Calu3 (cell line): Measurements from ENCODE around the gene TUBB6. TPM values are rescaled to one million over a fixed set of nuclear protein-coding genes. Genes with fewer than 3 reads are reported as not detected.

Source experiments
- BruUV-seq: library from RNA; stranded (reverse); fragments of 400-500 nt; replicated peaks from 2 replicates; lab custom pipeline; 2021; lab: Mats Ljungman, UMichigan
- CTCF ChIA-PET: fragments of 300-600 bp; sonication (Branson Sonifier 250); formaldehyde crosslinking; loops from one replicate; lab custom pipeline; 2022; ENCODE audit warnings: antibody characterized with exemption; lab: Charles Lee
- DNase-seq: peaks from one replicate; pipeline ENCODE4 v3.0.0; 2022
- H3K27ac Mint-ChIP-seq: one replicate; pipeline ENCODE4 v1.8.0; 2022; ENCODE audit warnings: mixed read lengths; ENCODE audit not compliant: unreplicated experiment
- H3K27me3 Mint-ChIP-seq: one replicate; pipeline ENCODE4 v1.8.0; 2022; ENCODE audit warnings: mixed read lengths; ENCODE audit not compliant: unreplicated experiment
- H3K36me3 Mint-ChIP-seq: one replicate; pipeline ENCODE4 v1.8.0; 2022; ENCODE audit warnings: mild to moderate bottlenecking, moderate library complexity, mixed read lengths; ENCODE audit not compliant: insufficient read depth, unreplicated experiment
- H3K4me1 Mint-ChIP-seq: one replicate; pipeline ENCODE4 v1.8.0; 2022; ENCODE audit warnings: mild to moderate bottlenecking, low read depth, mixed read lengths; ENCODE audit not compliant: unreplicated experiment
- H3K4me3 Mint-ChIP-seq: one replicate; pipeline ENCODE4 v1.8.0; 2022; ENCODE audit warnings: mild to moderate bottlenecking, low read depth, moderate library complexity, mixed read lengths; ENCODE audit not compliant: unreplicated experiment
- H3K9me3 Mint-ChIP-seq: one replicate; pipeline ENCODE4 v1.8.0; 2022; ENCODE audit warnings: low read depth, mixed read lengths; ENCODE audit not compliant: unreplicated experiment
- intact Hi-C: fragments of 100-400 bp; cut with micrococcal nuclease; formaldehyde crosslinking; loops from one replicate; pipeline ENCODE4 v1.10.0; 2022; ENCODE audit not compliant: unreplicated experiment
- total RNA-seq: library from RNA; stranded (reverse); gene quantifications from 2 replicates; pipeline ENCODE4 v1.2.3, GENCODE V29; 2022
- TF ChIP-seq, protein P1 (sequence below): fragments of 200-600 bp; IDR thresholded peaks from one replicate; pipeline ENCODE4 v1.8.0; 2022; ENCODE audit warnings: antibody characterized with exemption; ENCODE audit not compliant: unreplicated experiment

Gene TUBB6
- total RNA-seq, 1 experiment from 2014 or later: 25.7 TPM

DNA sequence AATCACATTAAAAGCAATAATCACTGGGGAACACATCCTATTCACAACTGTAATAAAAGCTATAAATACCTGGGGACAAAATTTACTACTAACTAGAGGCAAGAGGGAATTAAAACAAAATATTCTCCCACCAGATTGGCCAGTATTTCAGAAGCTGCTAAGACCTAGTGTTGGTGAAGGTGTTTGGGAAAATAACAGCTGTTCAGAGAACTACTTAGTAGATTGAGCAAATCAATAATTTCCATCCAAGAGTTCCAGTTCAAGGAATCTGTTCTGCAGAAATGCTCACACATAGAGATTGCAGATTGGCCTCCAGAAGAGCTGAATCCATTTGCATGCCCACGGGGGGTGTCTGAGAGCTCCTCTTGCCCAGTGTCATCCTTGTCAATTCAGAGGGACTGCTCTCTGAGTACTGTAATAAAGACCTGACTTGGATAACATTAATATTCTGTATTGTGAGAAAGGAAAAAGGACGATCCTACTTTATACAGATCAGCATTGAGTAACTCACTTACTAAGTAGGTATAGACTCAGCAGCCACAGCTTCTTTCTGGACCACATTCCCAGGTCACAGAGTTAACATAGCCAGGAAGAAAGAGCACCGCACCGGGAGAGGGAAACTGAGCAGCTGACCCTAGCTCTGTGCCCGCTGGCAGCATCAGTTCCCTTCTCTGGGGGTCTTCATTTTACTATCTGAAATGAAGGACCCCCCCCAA lies 5.6 kb downstream of the TUBB6 start:
- no TSS peak for BruUV-seq
- intact Hi-C loops: no loop called here
- Mint-ChIP-seq H3K27ac (no peak overlapping the region), H3K4me1 (peaks cover 7% of the 10 kb centered on the region), H3K27me3 (no peaks in the 10 kb centered on the region), H3K36me3 (peaks cover 27% of the 10 kb centered on the region), H3K4me3 (no peak overlapping the region), H3K9me3 (no peaks in the 10 kb centered on the region)
- TF ChIP-seq, protein P1, sequence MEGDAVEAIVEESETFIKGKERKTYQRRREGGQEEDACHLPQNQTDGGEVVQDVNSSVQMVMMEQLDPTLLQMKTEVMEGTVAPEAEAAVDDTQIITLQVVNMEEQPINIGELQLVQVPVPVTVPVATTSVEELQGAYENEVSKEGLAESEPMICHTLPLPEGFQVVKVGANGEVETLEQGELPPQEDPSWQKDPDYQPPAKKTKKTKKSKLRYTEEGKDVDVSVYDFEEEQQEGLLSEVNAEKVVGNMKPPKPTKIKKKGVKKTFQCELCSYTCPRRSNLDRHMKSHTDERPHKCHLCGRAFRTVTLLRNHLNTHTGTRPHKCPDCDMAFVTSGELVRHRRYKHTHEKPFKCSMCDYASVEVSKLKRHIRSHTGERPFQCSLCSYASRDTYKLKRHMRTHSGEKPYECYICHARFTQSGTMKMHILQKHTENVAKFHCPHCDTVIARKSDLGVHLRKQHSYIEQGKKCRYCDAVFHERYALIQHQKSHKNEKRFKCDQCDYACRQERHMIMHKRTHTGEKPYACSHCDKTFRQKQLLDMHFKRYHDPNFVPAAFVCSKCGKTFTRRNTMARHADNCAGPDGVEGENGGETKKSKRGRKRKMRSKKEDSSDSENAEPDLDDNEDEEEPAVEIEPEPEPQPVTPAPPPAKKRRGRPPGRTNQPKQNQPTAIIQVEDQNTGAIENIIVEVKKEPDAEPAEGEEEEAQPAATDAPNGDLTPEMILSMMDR: no peak
- CTCF ChIA-PET: interaction anchor here (0.6 to 0.8 kb wide), 2 partner anchors 14 to 45 kb away, joined by 3 to 4 read pairs; no protein-coding TSS in a partner anchor
- DNase-seq: no peak

DNA sequence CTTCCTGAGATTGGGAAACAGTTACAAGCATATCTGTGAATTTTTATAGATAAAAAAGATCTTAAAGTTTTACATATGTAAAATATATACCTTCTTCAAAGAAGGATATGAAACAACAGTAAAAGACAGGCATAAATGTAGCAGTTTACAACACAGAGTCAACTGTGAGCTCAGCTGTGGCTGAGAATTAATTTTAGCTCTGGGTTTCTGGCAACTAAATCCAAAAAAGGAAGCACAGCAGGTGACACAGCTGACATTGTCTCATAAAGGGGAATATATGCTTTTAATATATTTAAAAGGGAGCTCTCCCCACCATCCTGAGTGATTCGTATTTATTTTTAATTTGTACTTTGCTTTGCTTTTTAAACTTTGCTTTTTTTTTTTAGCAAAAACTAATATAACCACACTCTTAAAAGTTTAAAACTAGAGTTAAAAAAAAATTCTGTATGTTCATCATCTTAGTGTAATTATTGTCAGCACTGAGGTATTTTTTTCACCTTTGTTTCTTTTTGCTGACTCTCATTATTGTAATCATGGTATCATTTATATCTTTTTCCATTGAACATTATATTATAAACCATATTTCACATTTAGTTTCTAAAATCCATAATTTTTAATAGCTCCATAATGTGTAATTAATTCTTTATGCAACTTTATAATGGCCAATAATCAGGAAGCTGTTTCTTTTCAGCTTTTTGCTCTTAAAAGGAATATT lies 6.7 kb downstream of the TUBB6 start:
- TF ChIP-seq, protein P1: no peak
- intact Hi-C loops: no loop called here
- Mint-ChIP-seq H3K27ac (no peak overlapping the region), H3K4me1 (peaks cover 2% of the 10 kb centered on the region), H3K36me3 (peaks cover 16% of the 10 kb centered on the region), H3K4me3 (no peak overlapping the region), H3K27me3 (no peaks in the 10 kb centered on the region), H3K9me3 (no peaks in the 10 kb centered on the region)
- BruUV-seq: no TSS peak
- CTCF ChIA-PET: interaction anchor here (0.6 to 1.6 kb wide), 3 partner anchors 13 to 97 kb away, joined by 3 to 6 read pairs (median 3); no protein-coding TSS in a partner anchor
- no peak for DNase-seq

DNA sequence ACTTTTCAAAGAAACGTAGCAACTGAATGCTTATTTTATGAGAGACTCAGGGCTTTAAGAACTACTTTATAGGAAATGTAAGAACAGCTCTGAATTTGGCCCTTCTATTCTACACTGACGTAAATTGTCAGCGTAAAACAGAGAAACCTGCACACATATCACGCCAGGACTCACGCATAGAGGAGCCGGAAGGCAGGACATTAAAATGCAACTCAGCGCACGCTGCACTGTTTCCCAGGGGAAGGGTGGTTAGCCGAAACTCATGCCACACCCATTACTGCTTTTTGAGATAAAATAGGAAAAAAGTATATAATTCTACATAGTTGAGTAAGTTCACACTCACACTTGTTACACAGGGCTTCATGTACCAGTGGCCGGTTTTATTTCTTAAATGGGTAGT lies 7.4 kb downstream of the TUBB6 start:
- Mint-ChIP-seq H3K4me3 (no peak overlapping the region), H3K27ac (no peak overlapping the region), H3K4me1 (no peaks in the 10 kb centered on the region), H3K27me3 (no peaks in the 10 kb centered on the region), H3K9me3 (no peaks in the 10 kb centered on the region), H3K36me3 (peaks cover 10% of the 10 kb centered on the region)
- BruUV-seq: no TSS peak
- CTCF ChIA-PET: interaction anchor here (0.5 to 1.6 kb wide), 2 partner anchors 13 to 77 kb away, joined by 3 to 6 read pairs; no protein-coding TSS in a partner anchor
- TF ChIP-seq, protein P1: no peak
- intact Hi-C loops: no loop called here
- DNase-seq: no peak

DNA sequence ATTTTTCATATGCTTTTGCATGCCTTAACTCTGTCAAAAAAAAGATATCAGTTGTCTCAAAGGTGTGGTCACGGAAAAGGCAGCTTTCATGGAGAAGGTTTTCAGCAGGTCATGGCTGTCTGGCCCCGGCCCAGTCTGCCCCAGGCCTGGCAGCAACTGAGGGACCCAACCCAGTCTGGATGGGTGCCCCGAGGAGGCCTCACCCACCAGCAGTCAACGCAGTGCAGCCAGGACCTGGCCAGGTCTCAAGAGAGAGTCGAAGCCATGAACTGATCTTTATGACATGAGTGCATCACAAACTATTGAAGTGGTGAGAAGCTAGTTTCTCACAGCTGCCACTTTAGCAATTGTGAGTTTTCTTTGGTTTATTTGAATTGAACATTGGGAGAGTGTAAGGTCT lies 7.9 kb downstream of the TUBB6 start:
- Mint-ChIP-seq H3K36me3 (peaks cover 7% of the 10 kb centered on the region), H3K27me3 (no peaks in the 10 kb centered on the region), H3K4me1 (no peaks in the 10 kb centered on the region), H3K27ac (no peak overlapping the region), H3K9me3 (no peaks in the 10 kb centered on the region), H3K4me3 (no peak overlapping the region)
- intact Hi-C loops: no loop called here
- TF ChIP-seq, protein P1: no peak
- CTCF ChIA-PET: interaction anchor here (0.5 to 1.6 kb wide), 3 partner anchors 12 to 77 kb away, joined by 3 to 6 read pairs (median 3); no protein-coding TSS in a partner anchor
- no peak for DNase-seq
- BruUV-seq: no TSS peak
